SU-DHL-6 (cell line): ENCODE data around the gene CERK.

Source experiments
- H2AFZ ChIP-seq: fragments of 200-600 bp; sonication (generic); 2 replicates; pipeline ENCODE4 v1.6.1; 2014; ENCODE audit warnings: low read depth, mild to moderate bottlenecking, moderate library complexity, mixed read lengths, antibody characterized with exemption, low read length; ENCODE audit not compliant: severe bottlenecking
- H3F3A ChIP-seq: fragments of 200-600 bp; shearing (Covaris generic); 2 replicates; pipeline ENCODE4 v1.6.0; 2016; ENCODE audit warnings: antibody characterized with exemption, mild to moderate bottlenecking; ENCODE audit not compliant: insufficient read depth
- H3K27ac ChIP-seq: fragments of 200-600 bp; sonication (generic); 2 replicates; pipeline ENCODE4 v1.5.1; 2016; ENCODE audit warnings: low read depth, mild to moderate bottlenecking, low read length, moderate library complexity, mixed read lengths
- H3K27me3 ChIP-seq: fragments of 200-600 bp; sonication (generic), shearing (Covaris generic); 2 replicates; pipeline ENCODE4 v1.6.0; 2014; ENCODE audit warnings: mild to moderate bottlenecking, low read length
- H3K36me3 ChIP-seq: fragments of 200-600 bp; sonication (generic); 2 replicates; pipeline ENCODE4 v1.6.1; 2014; ENCODE audit warnings: mild to moderate bottlenecking, low read length, mixed read lengths
- H3K4me2 ChIP-seq: fragments of 300-600, 200-600 bp; shearing (Covaris generic), sonication (generic); 2 replicates; pipeline ENCODE4 v1.6.0; 2014; ENCODE audit warnings: low read length, low read depth, mild to moderate bottlenecking; ENCODE audit not compliant: poor library complexity, severe bottlenecking
- H3K4me3 ChIP-seq: fragments of 200-600 bp; sonication (generic); 2 replicates; pipeline ENCODE4 v1.5.1; 2014; ENCODE audit warnings: antibody characterized with exemption, low read length, mild to moderate bottlenecking, mixed read lengths; ENCODE audit not compliant: insufficient read depth, poor library complexity, severe bottlenecking
- H3K79me2 ChIP-seq: fragments of 200-600 bp; sonication (generic); 2 replicates; pipeline ENCODE4 v1.6.1; 2014; ENCODE audit warnings: mild to moderate bottlenecking, low read length, moderate library complexity; ENCODE audit not compliant: insufficient read depth
- H3K9ac ChIP-seq: fragments of 200-600 bp; sonication (generic); 2 replicates; pipeline ENCODE4 v1.7.0; 2014; ENCODE audit warnings: mild to moderate bottlenecking, low read length
- H3K9me2 ChIP-seq: fragments of 200-600 bp; sonication (generic); replicated peaks from 2 replicates; pipeline ENCODE4 v1.6.1; 2014; ENCODE audit warnings: low read length; ENCODE audit not compliant: insufficient read depth
- H3K9me3 ChIP-seq: fragments of 200-600 bp; sonication (generic); 2 replicates; pipeline ENCODE4 v1.6.1; 2014; ENCODE audit warnings: low read length, mixed read lengths; ENCODE audit not compliant: insufficient read depth
- H4K20me1 ChIP-seq: fragments of 200-600 bp; sonication (generic); 2 replicates; pipeline ENCODE4 v1.6.1; 2014; ENCODE audit warnings: low read depth, mild to moderate bottlenecking, antibody characterized with exemption, low read length, moderate library complexity, mixed read lengths
- EZH2phosphoT487 ChIP-seq: fragments of 200-600 bp; sonication (generic), shearing (Covaris generic); conservative IDR thresholded peaks from 2 replicates; pipeline ENCODE4 v1.6.1; 2018; ENCODE audit warnings: mild to moderate bottlenecking, antibody characterized with exemption, low read length, moderate library complexity, mixed read lengths
- TF ChIP-seq, protein P1 (sequence below): fragments of 200-600 bp; sonication (generic); IDR thresholded peaks from one replicate; pipeline ENCODE4 v1.5.1; 2017; ENCODE audit warnings: antibody characterized with exemption, mild to moderate bottlenecking, low read length, moderate library complexity; ENCODE audit not compliant: insufficient read depth, poor library complexity, severe bottlenecking

Gene CERK

DNA sequence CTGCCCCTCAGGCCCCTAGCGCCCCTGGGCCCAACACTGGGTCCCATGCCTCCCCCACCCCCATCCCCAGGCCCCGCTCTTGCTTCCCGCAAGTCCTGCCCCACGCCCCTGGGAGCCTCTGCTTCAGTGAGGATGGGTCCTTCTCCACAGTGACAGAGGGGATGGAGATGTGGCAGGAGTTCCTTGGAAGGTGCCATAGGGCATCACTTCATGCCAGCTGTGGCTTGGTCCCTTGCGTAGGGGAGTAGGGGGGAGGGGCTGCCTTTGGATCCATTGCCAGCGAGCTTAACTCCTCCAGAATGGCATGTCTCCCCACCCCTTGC, 14.9 kb upstream of the CERK start:
- TF ChIP-seq, protein P1, sequence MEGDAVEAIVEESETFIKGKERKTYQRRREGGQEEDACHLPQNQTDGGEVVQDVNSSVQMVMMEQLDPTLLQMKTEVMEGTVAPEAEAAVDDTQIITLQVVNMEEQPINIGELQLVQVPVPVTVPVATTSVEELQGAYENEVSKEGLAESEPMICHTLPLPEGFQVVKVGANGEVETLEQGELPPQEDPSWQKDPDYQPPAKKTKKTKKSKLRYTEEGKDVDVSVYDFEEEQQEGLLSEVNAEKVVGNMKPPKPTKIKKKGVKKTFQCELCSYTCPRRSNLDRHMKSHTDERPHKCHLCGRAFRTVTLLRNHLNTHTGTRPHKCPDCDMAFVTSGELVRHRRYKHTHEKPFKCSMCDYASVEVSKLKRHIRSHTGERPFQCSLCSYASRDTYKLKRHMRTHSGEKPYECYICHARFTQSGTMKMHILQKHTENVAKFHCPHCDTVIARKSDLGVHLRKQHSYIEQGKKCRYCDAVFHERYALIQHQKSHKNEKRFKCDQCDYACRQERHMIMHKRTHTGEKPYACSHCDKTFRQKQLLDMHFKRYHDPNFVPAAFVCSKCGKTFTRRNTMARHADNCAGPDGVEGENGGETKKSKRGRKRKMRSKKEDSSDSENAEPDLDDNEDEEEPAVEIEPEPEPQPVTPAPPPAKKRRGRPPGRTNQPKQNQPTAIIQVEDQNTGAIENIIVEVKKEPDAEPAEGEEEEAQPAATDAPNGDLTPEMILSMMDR, result no peak
- TF ChIP-seq EZH2phosphoT487, result no peak
- Histone ChIP-seq H3K36me3 (no peaks in the 10 kb centered on the region), H3K79me2 (no peaks in the 10 kb centered on the region), H3K4me2 (no peak overlapping the region), H2AFZ (no peak overlapping the region), H3K27ac (no peak overlapping the region), H3K9me2 (no peaks in the 10 kb centered on the region), H3K9me3 (peaks cover 13% of the 10 kb centered on the region; the same call in 1 of the 2 replicates), H3K27me3 (no peaks in the 10 kb centered on the region), H4K20me1 (no peaks in the 10 kb centered on the region), H3K9ac (no peak overlapping the region), H3F3A (no peaks in the 10 kb centered on the region), H3K4me3 (no peak overlapping the region)

DNA sequence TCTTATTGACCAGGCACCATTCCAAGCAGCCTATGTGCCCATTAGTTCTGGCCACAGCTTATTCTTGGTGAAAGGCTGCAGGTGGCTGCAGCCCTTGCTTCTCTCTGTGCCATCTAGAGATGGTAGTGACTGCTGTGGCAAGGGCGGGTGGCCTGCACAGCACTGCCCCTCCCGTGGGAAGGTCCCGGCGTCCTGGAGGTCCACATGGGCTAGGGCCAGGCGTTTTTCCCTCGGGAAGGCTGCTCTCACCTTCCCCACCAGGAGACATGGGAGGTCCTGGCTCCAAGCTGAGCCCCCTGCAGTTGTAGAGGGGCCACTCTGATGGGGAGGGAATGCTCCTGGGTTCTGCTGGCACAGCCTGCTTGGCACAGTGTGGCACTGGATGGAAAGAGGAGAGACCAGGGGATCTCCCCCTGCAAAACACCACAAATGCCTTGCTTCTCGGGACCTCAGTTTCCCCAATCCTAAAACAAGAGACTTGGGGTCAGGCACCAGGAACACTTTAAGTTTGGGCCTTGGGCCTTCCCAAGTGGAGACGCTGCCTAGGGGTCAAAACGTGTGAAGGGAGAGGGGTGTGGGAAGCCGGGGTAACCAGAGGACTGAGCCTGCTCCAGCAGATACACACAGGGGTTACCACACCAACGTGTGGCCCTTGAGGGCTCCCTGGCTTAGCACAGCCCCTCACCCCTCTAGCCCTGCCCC, 14.4 kb upstream of the CERK start:
- H3K27me3 ChIP-seq, result no peaks in the 10 kb centered on the region
- H2AFZ ChIP-seq, result no peak overlapping the region
- H3K4me2 ChIP-seq, result no peak overlapping the region
- H3K9me2 ChIP-seq, result no peaks in the 10 kb centered on the region
- no peaks in the 10 kb centered on the region for H4K20me1 ChIP-seq
- no peaks in the 10 kb centered on the region for H3K36me3 ChIP-seq
- no peak overlapping the region for H3K9ac ChIP-seq
- no peaks in the 10 kb centered on the region for H3K79me2 ChIP-seq
- peaks cover 13% of the 10 kb centered on the region; the same call in 1 of the 2 replicates for H3K9me3 ChIP-seq
- no peak overlapping the region for H3K4me3 ChIP-seq
- TF ChIP-seq, protein P1, result no peak
- no peak for TF ChIP-seq EZH2phosphoT487
- no peak overlapping the region for H3K27ac ChIP-seq
- no peaks in the 10 kb centered on the region for H3F3A ChIP-seq

DNA sequence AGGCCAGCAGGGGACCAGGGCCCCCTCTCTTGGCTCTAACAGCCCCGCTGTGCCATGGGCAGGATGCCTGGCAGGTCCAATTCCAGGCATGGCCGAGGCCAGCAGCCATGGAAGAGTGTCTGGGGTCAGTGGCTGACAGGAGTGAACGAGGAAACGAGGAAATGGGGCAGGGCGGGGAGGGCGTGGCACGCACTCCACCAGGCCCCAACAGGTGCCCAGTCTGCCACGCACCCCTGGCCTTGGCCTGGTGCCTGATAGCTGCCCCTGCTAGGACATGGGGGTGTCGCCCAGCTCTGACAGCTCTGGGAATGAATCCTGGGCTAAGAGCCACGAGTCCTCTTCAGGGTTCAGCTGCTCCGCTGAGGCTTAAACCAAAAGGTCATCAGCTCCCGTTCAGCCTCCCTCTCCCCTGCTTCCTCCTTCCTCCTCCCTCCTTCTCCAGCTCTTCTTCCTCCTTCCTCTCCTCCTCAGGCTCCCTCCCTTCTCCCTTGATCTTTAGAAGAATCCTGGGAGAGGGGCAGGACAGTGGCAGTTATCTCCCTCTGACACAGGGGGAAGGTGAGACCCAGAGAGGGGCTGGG, 12.9 kb upstream of the CERK start:
- TF ChIP-seq EZH2phosphoT487, result no peak
- TF ChIP-seq, protein P1, result no peak
- Histone ChIP-seq H3K9me3 (peaks cover 5% of the 10 kb centered on the region; the same call in 1 of the 2 replicates), H3K4me2 (no peak overlapping the region), H3K79me2 (no peaks in the 10 kb centered on the region), H3K36me3 (no peaks in the 10 kb centered on the region), H2AFZ (no peak overlapping the region), H3K9me2 (no peaks in the 10 kb centered on the region), H3K9ac (no peak overlapping the region), H3K27me3 (no peaks in the 10 kb centered on the region), H3K27ac (no peak overlapping the region), H3K4me3 (no peak overlapping the region), H3F3A (no peaks in the 10 kb centered on the region), H4K20me1 (no peaks in the 10 kb centered on the region)
